CMK (cell line): ENCODE results near the gene KRTAP6-2.

ENCODE experiments used
- DNase-seq: peaks from one replicate; pipeline ENCODE4 v3.0.0-alpha.2; 2010; ENCODE audit warnings: low read depth

Gene KRTAP6-2

GRCh38 chr21:30567617-30568016 lies 31.1 kb downstream of the KRTAP6-2 start:
- DNase-seq = no peak

- DNase-seq = no peak
Measured at GRCh38 chr21:30563630-30564029, 35.1 kb downstream of the KRTAP6-2 start.

DNA sequence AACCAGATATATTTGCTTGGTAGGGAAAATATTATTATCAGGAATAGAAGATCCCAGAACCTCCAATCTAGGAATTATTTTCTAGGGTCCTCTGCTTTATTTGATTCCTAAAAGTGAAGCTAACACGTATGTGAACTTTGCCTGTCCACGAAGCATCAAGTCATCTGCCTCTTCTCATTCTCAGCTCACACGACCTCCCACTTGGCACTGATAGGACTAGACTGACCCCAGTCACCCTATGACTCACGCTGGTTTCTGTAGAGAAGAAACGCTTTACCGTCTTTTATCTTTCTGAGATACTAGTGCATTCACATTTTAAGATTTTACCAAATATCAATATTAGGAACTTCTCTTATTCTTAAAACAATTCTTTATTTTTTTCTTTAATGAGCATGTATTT lies 35.6 kb downstream of the KRTAP6-2 start:
- no peak for DNase-seq

- DNase-seq = no peak
Measured at GRCh38 chr21:30561957-30562356, 36.7 kb downstream of the KRTAP6-2 start.

- no peak for DNase-seq
Measured at GRCh38 chr21:30561264-30561895, 37.3 kb downstream of the KRTAP6-2 start, which contains the start of gene KRTAP19-7. KRTAP19-7 (minus strand) TSS chr21:30561314; CDS start chr21:30561289, 25 bp downstream.

- DNase-seq = no peak
Measured at GRCh38 chr21:30555095-30555494, 43.6 kb downstream of the KRTAP6-2 start.

DNA sequence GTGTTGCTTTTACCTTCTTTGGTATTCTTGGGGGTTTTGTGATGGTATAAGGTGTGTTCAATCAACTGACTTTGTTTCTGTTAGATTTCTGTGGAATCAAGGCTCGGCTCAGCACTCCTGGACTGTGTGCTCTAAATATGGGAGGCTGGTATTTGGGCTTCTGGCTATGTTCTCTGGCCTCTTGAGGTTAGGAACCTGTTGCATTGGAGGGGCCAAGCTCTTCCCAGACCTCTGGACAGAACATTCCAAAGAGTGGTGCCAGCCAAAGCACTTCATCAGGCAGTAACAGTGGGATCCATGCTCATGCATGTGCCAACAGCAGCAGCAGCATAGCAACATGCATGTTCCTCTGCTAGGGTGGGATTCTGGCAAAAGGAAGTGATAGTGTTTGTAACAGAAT lies 45.9 kb downstream of the KRTAP6-2 start:
- DNase-seq = no peak
